NCI-H2029 (cell line): Measurements from ENCODE around the gene PTGIS.

Source experiments
- DNase-seq: peaks from one replicate; lab custom pipeline; 2025; lab: John Stamatoyannopoulos, UW

PTGIS gene

GRCh38 chr20:49496553-49497397 lies 71.2 kb downstream of the PTGIS start:
- DNase-seq, result no peak

DNA sequence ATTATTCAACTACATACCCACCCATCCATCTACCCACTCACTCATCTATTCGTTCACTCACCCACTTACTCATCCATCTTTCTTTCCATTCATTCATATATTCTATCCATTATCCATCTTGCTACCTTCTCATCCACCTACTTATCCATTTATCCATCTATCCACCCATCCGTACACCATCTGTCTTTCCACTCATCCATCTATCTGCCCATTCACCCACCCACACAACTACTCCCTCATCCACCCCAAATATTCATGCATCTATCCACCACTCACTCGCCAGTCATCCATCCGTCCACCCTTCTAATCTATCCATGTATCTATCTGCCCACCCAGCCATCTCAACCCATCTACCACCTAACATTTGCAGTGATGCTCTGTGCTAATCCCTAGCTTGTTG lies 71.9 kb downstream of the PTGIS start:
- no peak for DNase-seq

DNA sequence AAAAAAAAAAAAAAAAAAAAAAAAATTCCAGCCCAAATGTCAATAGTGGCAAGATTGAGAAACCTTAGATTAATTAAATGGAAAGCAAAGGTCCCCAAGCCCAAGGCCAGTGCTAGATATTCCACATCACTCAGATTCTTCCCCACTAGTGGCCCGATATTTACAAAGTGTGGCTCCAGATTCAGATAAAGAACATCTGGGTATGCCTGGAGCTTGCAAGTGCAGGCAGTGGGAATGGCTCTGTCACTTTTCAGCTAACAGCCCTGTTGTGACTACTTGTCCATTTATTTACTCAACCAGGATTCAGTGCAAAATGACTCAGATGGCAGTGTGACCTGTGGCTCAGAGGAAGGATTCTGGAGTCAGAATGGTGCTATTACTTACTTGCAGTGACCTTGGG lies 77.2 kb downstream of the PTGIS start:
- no peak for DNase-seq

- DNase-seq, result no peak
These were observed 78.2 kb downstream of the PTGIS start for GRCh38 chr20:49489688-49490087.

GRCh38 chr20:49486064-49486463 lies 81.9 kb downstream of the PTGIS start:
- no peak for DNase-seq

DNA sequence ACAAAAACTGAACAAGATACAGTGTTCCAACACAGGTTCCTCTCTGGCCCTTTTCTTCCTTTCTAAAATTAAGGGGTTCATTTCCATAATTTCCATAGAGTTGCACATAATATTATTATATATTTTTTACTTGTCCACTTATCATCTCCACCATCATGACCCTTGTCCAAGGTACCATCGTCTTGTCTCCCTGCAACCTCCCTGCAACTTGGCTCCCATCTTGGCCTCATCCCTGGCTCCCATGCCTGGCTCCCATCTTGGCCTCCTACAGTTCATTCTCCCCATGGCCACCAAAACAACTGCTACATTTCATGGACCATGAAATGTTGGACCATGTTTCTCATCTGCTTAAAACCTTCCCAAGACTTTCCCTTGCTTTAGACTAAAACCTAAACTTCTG lies 82.4 kb downstream of the PTGIS start:
- DNase-seq, result no peak

- peak; percentile 87 for DNase-seq
These were observed 83.5 kb downstream of the PTGIS start for GRCh38 chr20:49484180-49485140.

DNA sequence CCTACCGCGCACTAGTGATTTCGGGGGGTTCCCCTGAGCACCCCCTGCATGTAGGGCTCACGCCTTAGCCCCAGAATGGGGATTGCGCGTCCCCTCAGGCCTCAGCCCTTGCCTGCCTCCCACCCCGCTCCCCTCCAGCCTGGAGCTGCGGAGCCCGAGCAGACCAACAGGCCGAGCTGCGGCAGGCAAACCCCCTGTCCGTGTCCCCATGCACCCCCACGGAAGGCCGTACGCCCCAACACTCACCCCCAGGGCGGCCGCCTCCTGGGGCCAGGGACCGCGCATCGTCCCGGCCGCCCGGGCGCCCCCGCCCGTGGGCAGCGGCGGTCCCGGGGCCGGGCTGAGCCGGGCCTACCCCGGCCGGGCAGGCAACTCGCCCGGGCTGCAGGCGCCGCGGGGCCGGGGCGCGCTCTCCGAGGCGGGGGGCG lies 84.2 kb downstream of the PTGIS start:
- no peak for DNase-seq

DNA sequence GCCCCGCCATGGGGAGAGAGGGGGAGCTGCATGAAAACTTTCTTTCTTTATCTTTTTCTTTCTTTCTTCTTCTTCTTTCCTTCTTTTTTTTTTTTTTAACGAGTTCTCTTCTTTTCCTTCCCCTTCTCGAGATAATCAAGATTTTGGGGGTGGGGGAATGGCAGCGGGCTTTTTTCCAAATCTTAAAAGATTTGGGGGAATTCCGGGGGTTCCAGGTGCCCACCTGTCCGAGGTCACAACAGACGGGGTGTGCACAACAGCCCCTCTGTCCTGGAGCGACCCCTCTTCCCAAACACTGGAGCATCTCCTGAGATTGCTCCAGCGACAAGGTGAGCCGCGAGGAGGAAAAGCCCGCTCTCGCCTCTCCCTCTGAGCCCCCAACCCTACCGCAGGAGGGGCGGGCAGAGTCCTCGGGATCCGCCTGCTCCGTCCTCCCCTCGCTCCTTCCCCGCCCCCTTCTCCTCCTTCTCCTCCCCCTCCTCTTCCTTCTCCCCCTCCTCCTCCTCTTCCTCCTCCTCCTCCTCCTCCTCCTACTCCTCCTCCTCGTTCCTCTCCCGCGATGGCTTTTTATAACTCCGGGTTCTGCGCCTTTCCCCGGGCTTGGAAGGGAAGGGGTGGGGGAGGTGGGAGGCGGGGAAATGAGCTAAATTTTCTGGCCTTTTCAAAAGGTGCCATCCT lies 84.8 kb downstream of the PTGIS start:
- DNase-seq, result no peak

DNA sequence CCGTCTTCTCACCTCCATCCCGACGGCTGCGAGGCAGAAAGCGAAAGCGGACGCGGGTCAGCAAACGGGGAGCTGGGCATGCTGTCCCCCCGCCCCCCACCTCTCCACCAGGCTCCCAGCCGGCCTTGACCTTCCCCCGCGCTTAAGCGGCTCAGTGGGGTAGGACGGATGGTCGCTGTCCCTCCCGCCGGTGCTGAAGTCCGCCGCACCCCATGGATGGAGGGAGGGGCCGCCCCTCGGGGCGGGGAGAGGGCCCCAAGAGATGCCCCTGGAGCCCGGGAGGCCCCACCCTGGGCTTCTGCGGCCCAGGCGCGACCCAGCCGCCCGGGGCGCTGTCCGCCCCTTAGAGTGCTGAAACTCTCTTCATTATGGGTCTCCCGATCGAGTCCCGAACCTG lies 85.3 kb downstream of the PTGIS start, which contains the start of gene KCNB1:
Gene KCNB1, minus strand, starts transcription at position 48 of the 397 bp plus-strand sequence. CDS start 188 bp downstream, outside the sequence.
- DNase-seq, result no peak

- no peak for DNase-seq
These were observed 85.8 kb downstream of the PTGIS start for GRCh38 chr20:49482173-49482572.

GRCh38 chr20:49481116-49481515 lies 86.8 kb downstream of the PTGIS start:
- no peak for DNase-seq

GRCh38 chr20:49480236-49480635 lies 87.7 kb downstream of the PTGIS start:
- no peak for DNase-seq

- DNase-seq, result no peak
These were observed 88.2 kb downstream of the PTGIS start for GRCh38 chr20:49479785-49480184.

GRCh38 chr20:49478754-49479689 lies 88.9 kb downstream of the PTGIS start:
- no peak for DNase-seq

DNA sequence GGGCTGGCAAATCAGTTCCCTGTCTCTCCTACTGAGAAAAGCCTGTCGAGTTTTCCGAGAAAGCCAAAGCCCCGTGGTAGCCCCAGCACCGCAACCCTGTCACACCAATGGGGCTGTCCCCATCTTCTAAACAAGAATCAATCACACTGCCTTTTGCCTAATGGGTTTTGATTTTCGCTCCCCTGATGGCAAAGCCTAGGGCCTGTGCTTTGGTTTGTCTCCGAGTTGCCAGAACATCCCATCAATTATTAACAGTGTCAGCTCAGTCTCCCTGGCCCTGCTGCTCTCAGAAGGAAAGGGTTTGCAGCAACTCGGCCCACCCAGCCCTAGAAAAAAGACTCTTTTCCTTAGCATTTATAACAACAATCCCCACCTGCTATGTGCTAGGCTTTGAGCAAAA lies 89.7 kb downstream of the PTGIS start:
- DNase-seq, result no peak

DNA sequence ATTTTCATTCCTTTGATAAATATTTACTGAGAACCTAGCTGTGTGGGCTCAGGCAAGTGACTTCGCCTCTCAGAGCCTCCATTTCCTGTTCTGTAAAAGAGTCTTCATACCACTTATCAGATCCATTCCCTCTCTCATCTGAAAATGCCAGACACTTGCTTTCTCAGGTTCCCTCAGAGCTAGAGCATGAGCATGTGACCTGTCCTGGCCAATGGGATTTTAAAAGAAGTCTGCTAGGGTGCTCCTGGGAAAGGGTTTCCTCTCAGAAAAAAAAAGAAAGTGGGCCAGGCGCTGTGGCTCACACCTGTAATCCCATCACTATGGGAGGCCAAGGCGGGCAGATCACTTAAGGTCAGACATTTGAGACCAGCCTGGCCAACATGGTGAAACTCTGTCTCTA lies 90.7 kb downstream of the PTGIS start:
- DNase-seq, result peak; percentile 29

- no peak for DNase-seq
These were observed 92.0 kb downstream of the PTGIS start for GRCh38 chr20:49476016-49476355.

DNA sequence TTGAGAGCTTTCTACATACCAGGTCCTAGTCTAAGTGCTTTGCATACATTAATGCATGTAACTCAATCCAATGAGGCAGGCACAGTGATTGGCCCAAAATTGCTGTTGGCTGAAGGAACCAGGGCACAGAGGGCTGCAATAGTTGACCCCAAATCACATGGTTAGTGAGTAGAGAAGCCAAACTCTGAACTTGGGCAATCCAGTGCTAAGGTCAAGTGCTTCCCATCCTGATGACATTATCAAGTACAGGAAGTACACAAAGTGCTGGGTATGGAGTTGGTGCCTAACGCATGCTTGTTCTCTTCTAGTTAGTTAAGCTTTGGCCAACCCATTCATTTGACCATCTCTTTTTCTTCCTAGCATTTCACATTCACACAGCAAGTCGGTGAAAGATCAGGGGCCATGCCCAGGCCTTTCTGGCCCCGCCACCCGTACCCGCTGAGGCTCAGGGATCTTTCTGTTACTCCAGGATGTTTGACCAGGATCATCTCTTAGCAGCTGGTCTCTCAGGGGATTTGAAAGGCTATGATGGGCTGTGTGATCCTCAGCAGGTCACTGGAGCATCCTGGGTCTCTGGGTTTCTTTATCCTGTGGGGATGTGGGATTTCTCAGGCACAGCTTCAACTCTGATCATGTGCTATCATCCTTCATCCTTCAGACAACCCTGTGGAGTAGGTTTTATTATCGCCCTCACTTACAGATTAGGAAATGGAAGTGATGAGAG lies 92.5 kb downstream of the PTGIS start:
- DNase-seq, result no peak

DNA sequence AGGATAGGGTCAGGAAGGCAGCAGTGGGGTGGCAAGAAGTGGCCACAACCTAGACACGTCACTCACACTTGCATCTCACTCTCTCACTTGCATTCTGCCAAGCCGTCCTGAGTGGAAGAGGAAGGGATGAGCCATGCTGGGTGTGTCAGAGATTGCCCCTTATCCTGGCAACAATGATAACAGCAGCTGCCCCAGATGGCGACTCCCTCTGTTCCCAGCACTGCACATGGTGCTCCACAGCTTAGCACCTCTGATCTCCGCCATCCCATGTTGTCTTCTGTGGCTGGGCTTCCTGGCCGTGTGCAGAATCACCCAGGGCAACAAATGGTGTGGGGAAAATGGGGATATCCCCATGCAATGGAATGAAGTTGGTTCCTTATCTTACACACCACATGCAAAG lies 96.5 kb downstream of the PTGIS start:
- DNase-seq, result no peak

- no peak for DNase-seq
These were observed 97.0 kb downstream of the PTGIS start for GRCh38 chr20:49470922-49471321.
